ENCODE data around the gene SUPT6H.

Gene SUPT6H

DNA sequence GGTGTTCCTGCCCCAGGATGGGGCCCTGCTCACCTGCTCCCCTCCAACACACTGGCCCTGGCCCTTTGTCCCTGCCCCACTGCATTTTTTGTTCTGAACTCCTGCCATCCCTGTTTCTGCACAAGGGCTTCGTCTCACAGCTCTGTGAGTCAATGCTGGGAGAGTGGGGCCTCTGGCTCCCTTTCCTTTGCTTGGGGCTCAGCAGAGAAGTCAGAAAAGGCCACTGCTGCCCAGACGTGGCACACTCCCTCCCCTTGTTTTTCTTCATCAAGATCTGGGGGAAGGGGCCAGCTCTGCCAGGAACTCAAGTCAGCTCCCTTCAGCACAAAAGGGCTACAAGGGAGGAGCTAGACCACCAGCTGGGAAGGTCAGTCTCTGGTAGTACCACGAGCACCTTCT, 40.7 kb downstream of the SUPT6H start:
- H3K9ac ChIP-seq (ENCODE audit: low read length), result no peak overlapping the region
- DNase-seq (ENCODE audit: low read depth), result no peak
- H3K4me1 ChIP-seq (ENCODE audit: control insufficient read depth, insufficient read depth, low read length), result peaks cover 11% of the 10 kb centered on the region
- H3K9me3 ChIP-seq (ENCODE audit: control insufficient read depth, low read length), result no peaks in the 10 kb centered on the region
- H3K36me3 ChIP-seq (ENCODE audit: control insufficient read depth, insufficient read depth, low read length, severe bottlenecking), result peaks cover 72% of the 10 kb centered on the region
- H3K27me3 ChIP-seq (replicated peaks; ENCODE audit: control insufficient read depth, insufficient read depth, low read length), result no peaks in the 10 kb centered on the region
- no peak overlapping the region for H3K4me3 ChIP-seq (ENCODE audit: low read length)

DNA sequence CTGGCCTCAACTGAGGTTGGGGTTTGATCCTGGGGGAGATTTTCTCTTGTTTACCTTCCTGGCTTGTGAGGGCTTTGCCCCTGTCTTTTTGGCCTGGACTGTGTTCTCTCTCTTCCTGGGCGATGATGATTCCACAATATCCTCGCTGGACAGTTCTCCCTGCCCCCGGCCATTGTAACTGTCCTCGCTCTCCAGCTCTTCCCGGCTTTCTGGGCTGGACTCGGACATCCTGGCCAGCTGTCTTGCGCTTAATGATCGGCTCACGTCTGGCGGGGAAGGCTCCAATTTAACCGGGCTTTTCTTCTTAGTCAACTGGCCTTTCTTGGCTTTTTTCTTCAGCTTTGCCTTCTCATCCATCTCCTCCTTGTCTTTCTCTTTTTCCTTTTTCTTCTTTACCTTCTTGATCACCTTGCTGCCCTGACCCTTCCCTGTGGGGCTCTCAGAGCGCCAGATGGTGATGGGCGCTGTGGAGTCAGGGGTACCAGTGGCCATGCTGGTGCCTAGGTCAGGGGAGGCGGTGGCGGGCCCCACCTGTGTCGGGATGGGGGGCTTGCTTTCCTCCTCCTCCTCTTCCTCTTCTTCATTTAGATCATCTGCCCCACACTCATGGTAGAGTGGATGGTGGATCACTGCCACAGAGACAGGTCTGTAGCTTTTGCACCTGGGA, 41.7 kb downstream of the SUPT6H start:
- H3K9me3 ChIP-seq (ENCODE audit: control insufficient read depth, low read length), result no peaks in the 10 kb centered on the region
- DNase-seq (ENCODE audit: low read depth), result no peak
- H3K4me1 ChIP-seq (ENCODE audit: control insufficient read depth, insufficient read depth, low read length), result peaks cover 11% of the 10 kb centered on the region
- H3K27me3 ChIP-seq (replicated peaks; ENCODE audit: control insufficient read depth, insufficient read depth, low read length), result no peaks in the 10 kb centered on the region
- no peak overlapping the region for H3K9ac ChIP-seq (ENCODE audit: low read length)
- H3K36me3 ChIP-seq (ENCODE audit: control insufficient read depth, insufficient read depth, low read length, severe bottlenecking), result peaks cover 62% of the 10 kb centered on the region
- no peak overlapping the region for H3K4me3 ChIP-seq (ENCODE audit: low read length)

DNA sequence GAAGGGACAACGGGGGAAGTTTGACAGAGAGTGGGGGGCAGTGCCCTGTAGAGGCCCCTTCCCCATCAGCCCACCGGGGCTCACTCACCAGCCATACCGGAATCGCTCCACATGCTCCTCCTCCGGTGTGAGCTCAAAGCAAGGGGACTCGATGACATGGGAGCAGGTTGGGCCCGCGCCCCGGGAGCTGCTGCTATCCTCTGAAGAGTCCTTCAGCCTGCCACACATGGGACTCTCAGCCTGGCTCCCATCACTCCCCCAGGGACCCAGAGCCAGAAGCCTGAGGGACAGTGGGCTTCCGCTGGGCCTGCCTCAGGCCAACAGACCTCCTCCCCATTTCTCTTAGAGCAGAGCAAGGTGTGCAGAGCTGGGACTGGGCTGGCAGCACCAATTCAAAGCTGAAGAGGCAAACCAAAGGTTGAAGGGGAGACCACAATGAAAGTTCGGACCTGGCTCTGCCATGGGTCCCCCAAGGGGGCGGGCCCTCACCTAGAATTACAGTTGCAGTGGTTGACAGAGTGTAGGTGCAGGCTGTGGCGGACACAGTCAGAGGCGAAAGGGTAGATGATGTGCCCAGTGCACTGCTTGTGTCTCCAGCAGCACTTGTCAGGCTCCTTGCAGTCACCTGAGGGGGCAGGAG, 42.3 kb downstream of the SUPT6H start:
- peaks cover 11% of the 10 kb centered on the region for H3K4me1 ChIP-seq (ENCODE audit: control insufficient read depth, insufficient read depth, low read length)
- DNase-seq (ENCODE audit: low read depth), result no peak
- no peak overlapping the region for H3K9ac ChIP-seq (ENCODE audit: low read length)
- peaks cover 56% of the 10 kb centered on the region for H3K36me3 ChIP-seq (ENCODE audit: control insufficient read depth, insufficient read depth, low read length, severe bottlenecking)
- no peaks in the 10 kb centered on the region for H3K9me3 ChIP-seq (ENCODE audit: control insufficient read depth, low read length)
- no peaks in the 10 kb centered on the region for H3K27me3 ChIP-seq (replicated peaks; ENCODE audit: control insufficient read depth, insufficient read depth, low read length)
- no peak overlapping the region for H3K4me3 ChIP-seq (ENCODE audit: low read length)

DNA sequence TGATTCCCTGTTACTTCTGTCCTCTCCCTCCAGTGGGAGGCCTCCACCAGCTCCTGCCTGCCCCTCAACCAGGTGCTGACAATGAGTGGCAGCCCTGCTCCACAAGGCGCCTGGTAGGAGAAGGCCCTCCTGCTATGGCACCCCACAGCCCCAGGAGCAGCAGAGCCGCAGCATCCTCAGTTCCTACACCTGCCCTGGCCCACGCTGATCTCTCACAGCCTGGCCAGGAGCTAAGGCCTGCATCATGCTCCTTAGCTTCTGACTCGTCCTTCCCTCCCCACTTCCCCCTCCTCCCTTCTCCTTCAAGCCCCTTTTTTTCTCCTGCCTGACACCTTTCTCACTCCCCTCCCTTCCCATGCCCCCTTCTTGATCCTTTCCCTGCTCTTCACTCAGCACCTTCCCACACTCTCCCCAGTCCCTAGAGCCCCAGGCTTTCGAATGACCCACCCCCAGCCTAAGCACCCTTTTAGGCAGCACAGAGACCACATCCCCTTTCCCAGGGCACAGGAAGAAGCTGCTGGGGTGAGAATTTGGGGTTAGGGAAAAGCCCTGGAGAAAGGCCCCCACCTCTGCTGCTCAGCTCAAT, 43.2 kb downstream of the SUPT6H start:
- Histone ChIP-seq H3K4me1 (ENCODE audit: control insufficient read depth, insufficient read depth, low read length) (peaks cover 11% of the 10 kb centered on the region), H3K9ac (ENCODE audit: low read length) (no peak overlapping the region), H3K9me3 (ENCODE audit: control insufficient read depth, low read length) (no peaks in the 10 kb centered on the region), H3K36me3 (ENCODE audit: control insufficient read depth, insufficient read depth, low read length, severe bottlenecking) (peaks cover 47% of the 10 kb centered on the region), H3K4me3 (ENCODE audit: low read length) (no peak overlapping the region), H3K27me3 (replicated peaks; ENCODE audit: control insufficient read depth, insufficient read depth, low read length) (no peaks in the 10 kb centered on the region)
- no peak for DNase-seq (ENCODE audit: low read depth)

DNA sequence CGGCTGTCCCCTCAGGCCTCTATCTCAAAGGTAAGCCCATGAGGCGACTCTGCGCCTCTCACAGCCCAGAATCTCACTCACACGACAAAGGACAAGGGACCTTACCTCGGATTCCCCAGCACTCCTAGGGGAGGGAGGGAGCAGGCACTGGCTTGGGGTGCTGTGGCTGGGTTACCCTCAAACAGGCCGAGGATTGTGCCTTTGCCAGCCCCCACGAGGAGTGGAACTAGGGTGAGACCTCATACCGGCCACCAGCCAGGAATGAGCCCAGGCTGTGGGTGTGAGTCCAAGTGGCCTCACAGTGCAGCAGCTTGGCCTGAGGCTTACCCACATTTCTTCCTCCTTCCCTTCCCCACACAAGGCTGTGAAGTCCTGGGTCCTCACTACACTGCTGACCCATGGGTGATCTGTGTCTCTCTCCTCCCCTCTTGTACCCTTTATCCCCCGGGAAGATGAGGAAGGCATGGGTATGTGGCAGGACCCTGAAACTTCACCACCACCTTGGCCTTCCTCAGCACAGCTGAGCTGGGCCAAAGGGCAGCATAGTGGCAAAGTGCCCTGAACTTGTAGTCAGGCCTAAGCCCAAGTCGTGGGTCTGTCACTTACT, 43.8 kb downstream of the SUPT6H start:
- Histone ChIP-seq H3K4me1 (ENCODE audit: control insufficient read depth, insufficient read depth, low read length) (peaks cover 11% of the 10 kb centered on the region), H3K4me3 (ENCODE audit: low read length) (no peak overlapping the region), H3K9ac (ENCODE audit: low read length) (no peak overlapping the region), H3K9me3 (ENCODE audit: control insufficient read depth, low read length) (no peaks in the 10 kb centered on the region), H3K27me3 (replicated peaks; ENCODE audit: control insufficient read depth, insufficient read depth, low read length) (no peaks in the 10 kb centered on the region), H3K36me3 (ENCODE audit: control insufficient read depth, insufficient read depth, low read length, severe bottlenecking) (peaks cover 41% of the 10 kb centered on the region)
- DNase-seq (ENCODE audit: low read depth), result no peak

DNA sequence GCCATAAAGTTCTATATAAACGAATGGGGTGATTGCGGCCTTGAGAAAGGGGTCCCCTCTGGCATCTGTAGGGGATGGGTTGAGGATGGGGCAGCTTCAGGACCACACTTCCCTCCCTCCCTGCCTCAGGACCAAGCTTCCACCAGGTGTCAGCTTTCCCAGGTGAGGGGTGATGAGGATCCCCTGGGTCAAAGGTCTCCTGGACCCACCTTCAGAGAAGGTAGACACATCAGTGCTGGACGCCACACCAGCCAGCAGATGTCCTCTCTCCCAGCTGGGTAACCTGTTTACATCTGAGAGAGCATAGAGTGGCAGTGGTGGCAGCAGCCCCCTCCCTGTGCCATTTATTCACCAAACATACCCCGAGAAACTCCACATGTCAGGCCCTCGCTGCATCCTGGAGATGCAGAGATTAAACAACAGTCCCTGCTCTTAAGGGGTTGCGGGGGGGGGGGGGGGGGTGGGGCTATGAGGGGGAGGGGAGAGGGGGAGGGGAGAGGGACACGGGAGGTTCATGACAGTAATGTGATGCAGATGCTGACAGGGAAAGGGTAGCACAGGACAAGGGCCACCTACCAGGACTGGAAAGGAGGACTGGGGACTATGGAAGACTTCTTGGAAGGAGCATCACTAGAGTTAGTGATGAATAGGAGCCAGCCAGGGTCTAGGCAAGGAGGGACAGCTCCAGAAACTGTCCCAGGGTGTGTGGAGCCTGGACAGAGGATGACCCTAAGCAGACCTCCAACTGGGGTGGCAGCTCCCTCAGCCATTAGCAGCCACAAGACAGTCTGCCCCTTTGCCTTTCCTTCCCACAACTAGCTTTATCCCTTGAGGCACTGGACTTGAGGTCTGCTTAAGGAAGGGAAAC, 44.7 kb downstream of the SUPT6H start:
- Histone ChIP-seq H3K36me3 (ENCODE audit: control insufficient read depth, insufficient read depth, low read length, severe bottlenecking) (peaks cover 32% of the 10 kb centered on the region), H3K9me3 (ENCODE audit: control insufficient read depth, low read length) (no peaks in the 10 kb centered on the region), H3K4me1 (ENCODE audit: control insufficient read depth, insufficient read depth, low read length) (peaks cover 11% of the 10 kb centered on the region), H3K4me3 (ENCODE audit: low read length) (no peak overlapping the region), H3K9ac (ENCODE audit: low read length) (no peak overlapping the region), H3K27me3 (replicated peaks; ENCODE audit: control insufficient read depth, insufficient read depth, low read length) (no peaks in the 10 kb centered on the region)
- DNase-seq (ENCODE audit: low read depth), result no peak

DNA sequence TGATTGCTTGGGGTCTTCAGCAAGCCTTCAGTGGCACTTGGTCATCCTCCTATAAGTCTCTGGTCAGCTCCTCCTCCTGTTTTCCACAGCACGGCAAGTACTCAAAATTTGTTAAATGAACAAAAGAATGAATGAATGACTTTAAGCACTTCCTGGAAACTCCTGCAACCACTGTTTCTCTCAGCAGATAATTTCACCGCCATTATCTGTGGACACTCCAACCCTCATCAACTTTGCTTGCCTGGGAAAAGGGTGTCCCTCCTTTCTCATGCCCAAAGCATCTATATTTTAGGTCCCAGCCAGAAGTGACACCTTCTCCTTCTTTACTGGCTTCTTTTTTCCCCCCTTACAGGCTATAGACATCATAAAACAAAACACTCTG, 45.3 kb downstream of the SUPT6H start:
- no peak overlapping the region for H3K4me3 ChIP-seq (ENCODE audit: low read length)
- DNase-seq (ENCODE audit: low read depth), result no peak
- peaks cover 26% of the 10 kb centered on the region for H3K36me3 ChIP-seq (ENCODE audit: control insufficient read depth, insufficient read depth, low read length, severe bottlenecking)
- no peaks in the 10 kb centered on the region for H3K27me3 ChIP-seq (replicated peaks; ENCODE audit: control insufficient read depth, insufficient read depth, low read length)
- H3K4me1 ChIP-seq (ENCODE audit: control insufficient read depth, insufficient read depth, low read length), result peaks cover 10% of the 10 kb centered on the region
- no peak overlapping the region for H3K9ac ChIP-seq (ENCODE audit: low read length)
- H3K9me3 ChIP-seq (ENCODE audit: control insufficient read depth, low read length), result no peaks in the 10 kb centered on the region

DNA sequence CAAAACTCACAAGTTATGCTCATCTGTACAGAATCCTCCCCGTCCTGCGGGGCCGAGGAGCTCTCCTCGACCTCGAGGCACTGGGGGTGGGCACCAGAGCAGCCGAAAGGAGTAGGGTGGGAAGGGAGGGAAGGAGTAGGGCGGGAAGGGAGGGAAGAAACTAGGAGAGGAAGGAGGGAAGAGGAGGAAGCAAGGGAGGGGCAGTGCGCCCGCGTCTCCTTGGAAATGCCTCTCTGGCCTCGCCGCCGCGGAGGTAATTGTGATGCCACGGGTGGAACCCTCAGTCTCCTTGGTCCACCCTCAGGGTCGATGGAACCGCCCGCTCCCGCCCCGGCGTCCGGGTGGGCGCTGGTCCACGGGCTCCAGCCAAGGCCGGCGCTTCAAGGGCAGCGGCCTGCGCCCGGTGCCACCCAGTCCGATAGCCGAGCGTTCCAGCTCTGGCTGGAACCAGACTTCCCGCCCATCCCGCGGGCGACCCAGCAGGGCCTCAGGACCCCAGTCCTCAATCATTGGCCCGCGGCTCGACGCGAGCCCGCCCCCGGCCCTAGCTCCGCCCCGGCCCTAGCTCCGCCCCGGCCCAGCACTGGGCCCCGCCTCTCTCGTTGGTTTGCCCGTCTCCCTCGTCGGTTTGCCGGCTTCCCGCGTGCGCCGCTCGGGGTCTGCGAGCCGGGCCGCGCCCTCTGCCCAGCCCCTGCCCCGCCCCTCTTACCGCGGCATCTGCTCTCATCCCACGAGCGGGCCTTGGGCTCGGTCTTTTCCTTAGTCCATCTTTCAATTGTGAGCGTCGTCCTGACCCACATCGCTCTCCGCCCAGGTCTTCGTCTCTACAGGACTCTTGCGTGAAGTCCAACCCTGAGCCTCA, 49.1 kb downstream of the SUPT6H start:
- Histone ChIP-seq H3K9me3 (ENCODE audit: control insufficient read depth, low read length) (no peaks in the 10 kb centered on the region), H3K4me1 (ENCODE audit: control insufficient read depth, insufficient read depth, low read length) (peaks cover 3% of the 10 kb centered on the region)
- peak; percentile 97 for DNase-seq (ENCODE audit: low read depth)

DNA sequence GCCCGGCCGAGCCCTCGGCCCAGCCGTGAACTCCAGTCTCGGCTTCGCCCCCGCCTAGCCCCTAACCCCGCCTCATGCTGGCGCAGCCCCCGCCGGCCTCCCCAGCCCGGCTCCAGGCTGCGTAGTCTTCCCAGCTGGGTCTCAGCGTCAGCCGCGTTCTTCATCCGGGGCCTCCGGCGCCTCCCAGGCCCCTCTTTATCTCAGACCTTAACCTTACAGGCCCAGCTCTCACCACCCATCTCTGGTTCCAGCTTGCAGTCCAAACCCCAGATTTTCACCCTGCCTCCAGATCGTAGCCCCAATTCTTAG, 49.7 kb downstream of the SUPT6H start, which contains the start of gene PROCA1:
TSS of gene PROCA1 (minus strand) at position 166 of the 309 bp plus-strand sequence. CDS start 228 bp downstream, outside the sequence.
- H3K9ac ChIP-seq (ENCODE audit: low read length), result peak within 1 kb of the TSS; percentile 78
- H3K9me3 ChIP-seq (ENCODE audit: control insufficient read depth, low read length), result no peaks in the 10 kb centered on the region
- H3K4me1 ChIP-seq (ENCODE audit: control insufficient read depth, insufficient read depth, low read length), result peaks cover 8% of the 10 kb centered on the region
- no peak for DNase-seq (ENCODE audit: low read depth)
- peaks cover 19% of the 10 kb centered on the region for H3K36me3 ChIP-seq (ENCODE audit: control insufficient read depth, insufficient read depth, low read length, severe bottlenecking)
- peak within 1 kb of the TSS; percentile 71 for H3K4me3 ChIP-seq (ENCODE audit: low read length)
- no peaks in the 10 kb centered on the region for H3K27me3 ChIP-seq (replicated peaks; ENCODE audit: control insufficient read depth, insufficient read depth, low read length)

More for the DNA sequence above, 49.1 kb downstream of the SUPT6H start:
- peak overlapping the region; percentile 78 for H3K9ac ChIP-seq (ENCODE audit: low read length)
- H3K36me3 ChIP-seq (ENCODE audit: control insufficient read depth, insufficient read depth, low read length, severe bottlenecking), result peaks cover 19% of the 10 kb centered on the region
- H3K4me3 ChIP-seq (ENCODE audit: low read length), result peak overlapping the region; percentile 71
- H3K27me3 ChIP-seq (replicated peaks; ENCODE audit: control insufficient read depth, insufficient read depth, low read length), result no peaks in the 10 kb centered on the region

DNA sequence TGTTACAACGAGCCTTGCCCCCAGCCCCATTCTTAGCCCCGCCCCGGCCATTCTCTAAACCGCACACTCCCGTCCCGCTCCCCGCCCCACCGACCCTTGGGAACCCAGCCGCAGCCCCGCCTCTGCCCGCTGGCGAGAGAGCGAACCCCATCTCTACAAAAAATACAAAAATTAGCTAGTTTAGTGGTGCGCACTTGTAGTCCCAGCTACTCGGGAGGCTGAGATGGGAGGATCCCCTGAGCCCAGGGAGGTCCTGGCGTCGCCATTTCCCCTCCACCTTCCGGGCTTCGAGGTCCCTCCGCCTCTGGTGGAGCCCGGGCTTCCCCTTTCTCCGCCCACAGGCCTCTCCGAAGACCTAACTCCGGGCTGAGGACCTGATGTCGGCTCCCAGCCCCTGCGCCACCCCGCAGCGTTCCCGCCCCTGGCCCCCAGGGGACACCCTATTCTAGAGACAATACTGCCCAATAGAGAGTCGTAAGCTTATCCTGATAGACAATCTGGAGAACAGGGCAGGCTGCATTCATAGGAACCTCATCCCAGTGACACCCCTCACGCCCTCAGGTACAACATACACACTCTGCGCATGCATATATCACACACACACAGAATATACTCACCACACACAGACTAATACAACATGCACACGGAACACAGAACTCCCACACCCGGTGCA, 50.2 kb downstream of the SUPT6H start:
- Histone ChIP-seq H3K9me3 (ENCODE audit: control insufficient read depth, low read length) (no peaks in the 10 kb centered on the region), H3K4me1 (ENCODE audit: control insufficient read depth, insufficient read depth, low read length) (peaks cover 9% of the 10 kb centered on the region), H3K36me3 (ENCODE audit: control insufficient read depth, insufficient read depth, low read length, severe bottlenecking) (peaks cover 19% of the 10 kb centered on the region), H3K4me3 (ENCODE audit: low read length) (peak overlapping the region; percentile 71), H3K9ac (ENCODE audit: low read length) (peak overlapping the region; percentile 62), H3K27me3 (replicated peaks; ENCODE audit: control insufficient read depth, insufficient read depth, low read length) (no peaks in the 10 kb centered on the region)
- no peak for DNase-seq (ENCODE audit: low read depth)
